Peyer's patch (tissue), 4 donors: ENCODE measurements around the gene TRIAP1.

Experiments
- POLR2A ChIP-seq, 2 donors: fragments of 450-650 bp; IDR thresholded peaks; one replicate each; pipeline ENCODE4 v1.5.1; 2017; ENCODE audit warnings: antibody characterized with exemption in 2 of 2, mild to moderate bottlenecking in 2 of 2, moderate library complexity in 2 of 2
- TF ChIP-seq, protein P1 (sequence below), 6 experiments: fragments of 450-650 bp in 4 of 6; fragments of 200-600 bp in 2 of 6; sonication (generic) in 1 of 6; IDR thresholded peaks; one replicate each; pipeline ENCODE4 v1.5.1; 2017 to 2019; ENCODE audit warnings: antibody characterized with exemption in 6 of 6, mild to moderate bottlenecking in 3 of 6, moderate library complexity in 1 of 6

GRCh38 chr12:120473807-120474615, 27.8 kb upstream of the TRIAP1 start:
- TF ChIP-seq POLR2A (IDR thresholded peaks at IDR 0.05), result no peak
- TF ChIP-seq, protein P1, sequence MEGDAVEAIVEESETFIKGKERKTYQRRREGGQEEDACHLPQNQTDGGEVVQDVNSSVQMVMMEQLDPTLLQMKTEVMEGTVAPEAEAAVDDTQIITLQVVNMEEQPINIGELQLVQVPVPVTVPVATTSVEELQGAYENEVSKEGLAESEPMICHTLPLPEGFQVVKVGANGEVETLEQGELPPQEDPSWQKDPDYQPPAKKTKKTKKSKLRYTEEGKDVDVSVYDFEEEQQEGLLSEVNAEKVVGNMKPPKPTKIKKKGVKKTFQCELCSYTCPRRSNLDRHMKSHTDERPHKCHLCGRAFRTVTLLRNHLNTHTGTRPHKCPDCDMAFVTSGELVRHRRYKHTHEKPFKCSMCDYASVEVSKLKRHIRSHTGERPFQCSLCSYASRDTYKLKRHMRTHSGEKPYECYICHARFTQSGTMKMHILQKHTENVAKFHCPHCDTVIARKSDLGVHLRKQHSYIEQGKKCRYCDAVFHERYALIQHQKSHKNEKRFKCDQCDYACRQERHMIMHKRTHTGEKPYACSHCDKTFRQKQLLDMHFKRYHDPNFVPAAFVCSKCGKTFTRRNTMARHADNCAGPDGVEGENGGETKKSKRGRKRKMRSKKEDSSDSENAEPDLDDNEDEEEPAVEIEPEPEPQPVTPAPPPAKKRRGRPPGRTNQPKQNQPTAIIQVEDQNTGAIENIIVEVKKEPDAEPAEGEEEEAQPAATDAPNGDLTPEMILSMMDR (IDR thresholded peaks at IDR 0.05), result no peak
